IMR-90 (cell line): ENCODE measurements around the gene SPDYE4. TPM values are rescaled to one million over a fixed set of nuclear protein-coding genes. Genes with fewer than 3 reads are reported as not detected.

Experiments used
- ATAC-seq: fragments of 200-7000 bp; cut with Tn5 transposase; 2 replicates; pipeline ENCODE4 v1.9.1; 2020; ENCODE audit warnings: low read depth, mild to moderate bottlenecking, moderate library complexity
- BruUV-seq: library from RNA; stranded (reverse); fragments of 400-500 nt; replicated peaks from 2 replicates; lab custom pipeline; 2021; lab: Mats Ljungman, UMichigan
- CTCF ChIA-PET: fragments of 300-600 bp; formaldehyde crosslinking; extraction: SDS; loops from one replicate; lab custom pipeline; 2021; ENCODE audit warnings: antibody characterized with exemption; lab: Yijun Ruan, JAX
- POLR2A ChIA-PET: fragments of 300-600 bp; sonication (Branson Sonifier 250); formaldehyde crosslinking; loops from one replicate; lab custom pipeline; 2022; ENCODE audit warnings: antibody characterized with exemption; ENCODE audit not compliant: unreplicated experiment; lab: Charles Lee
- DNase-seq: peaks from one replicate; pipeline ENCODE4 v3.0.0; 2013
- H2AFZ ChIP-seq: replicated peaks from 2 replicates; pipeline ENCODE3; 2013; ENCODE audit warnings: low read length, mild to moderate bottlenecking; ENCODE audit not compliant: poor library complexity
- H2AK5ac ChIP-seq: 2 replicates; pipeline ENCODE4 v1.6.1; 2013; ENCODE audit warnings: low read depth, low read length, inconsistent platforms
- H2AK9ac ChIP-seq: replicated peaks from 2 replicates; pipeline ENCODE3; 2013; ENCODE audit warnings: mild to moderate bottlenecking, low read depth, low read length, moderate library complexity; ENCODE audit not compliant: poor library complexity
- H2BK120ac ChIP-seq: 2 replicates; pipeline ENCODE4 v1.6.1; 2013; ENCODE audit warnings: low read depth, low read length, inconsistent platforms
- H2BK15ac ChIP-seq: 3 replicates; pipeline ENCODE4 v1.6.1; 2013; ENCODE audit warnings: low read depth, low read length, inconsistent platforms
- H2BK20ac ChIP-seq: 2 replicates; pipeline ENCODE4 v1.6.1; 2013; ENCODE audit warnings: low read depth, mild to moderate bottlenecking, inconsistent platforms, low read length, moderate library complexity
- H2BK5ac ChIP-seq: 2 replicates; pipeline ENCODE4 v1.6.1; 2013; ENCODE audit warnings: mild to moderate bottlenecking, low read depth, low read length, inconsistent platforms; ENCODE audit not compliant: poor library complexity, severe bottlenecking
- H3K14ac ChIP-seq: replicated peaks from 2 replicates; pipeline ENCODE4 v1.6.1; 2013; ENCODE audit warnings: low read depth, low read length, inconsistent platforms
- H3K18ac ChIP-seq: 2 replicates; pipeline ENCODE4 v1.6.1; 2013; ENCODE audit warnings: low read depth, low read length, control low read depth
- H3K23ac ChIP-seq: 2 replicates; pipeline ENCODE4 v1.6.1; 2013; ENCODE audit warnings: low read depth, low read length, inconsistent platforms
- H3K27ac ChIP-seq: 2 replicates; pipeline ENCODE4 v1.5.1; 2013; ENCODE audit warnings: mild to moderate bottlenecking, control low read depth, low read length; ENCODE audit not compliant: insufficient read depth
- H3K27me3 ChIP-seq: 2 replicates; pipeline ENCODE4 v1.6.1; 2013; ENCODE audit warnings: low read length; ENCODE audit not compliant: control insufficient read depth, insufficient read depth
- H3K36me3 ChIP-seq: 2 replicates; pipeline ENCODE4 v1.6.1; 2013; ENCODE audit warnings: low read length, mixed read lengths; ENCODE audit not compliant: control insufficient read depth, insufficient read depth
- H3K4ac ChIP-seq: 2 replicates; pipeline ENCODE4 v1.6.1; 2013; ENCODE audit warnings: low read depth, low read length, inconsistent platforms
- H3K4me1 ChIP-seq: 2 replicates; pipeline ENCODE4 v1.6.1; 2013; ENCODE audit warnings: low read length, mixed read lengths; ENCODE audit not compliant: control insufficient read depth, insufficient read depth
- H3K4me2 ChIP-seq: 2 replicates; pipeline ENCODE4 v1.6.1; 2013; ENCODE audit warnings: low read depth, mild to moderate bottlenecking, control low read depth, low read length, moderate library complexity
- H3K4me3 ChIP-seq: 2 replicates; pipeline ENCODE4 v1.5.1; 2013; ENCODE audit warnings: low read depth, mild to moderate bottlenecking, control low read depth, low read length, moderate library complexity; ENCODE audit not compliant: insufficient read depth
- H3K56ac ChIP-seq: 2 replicates; pipeline ENCODE4 v1.6.1; 2013; ENCODE audit warnings: low read length, inconsistent platforms; ENCODE audit not compliant: insufficient read depth; ENCODE audit errors: extremely low read depth
- H3K79me1 ChIP-seq, 2 experiments: 2 replicates each; pipeline ENCODE4 v1.6.1; 2013; ENCODE audit warnings: low read length in 2 of 2, inconsistent platforms in 1 of 2, low read depth in 1 of 2
- H3K9ac ChIP-seq: 2 replicates; pipeline ENCODE4 v1.6.1; 2013; ENCODE audit warnings: low read depth, low read length, control low read depth
- H3K9me1 ChIP-seq: 2 replicates; pipeline ENCODE4 v1.6.1; 2013; ENCODE audit warnings: low read length, inconsistent platforms; ENCODE audit not compliant: insufficient read depth
- H3K9me3 ChIP-seq: 2 replicates; pipeline ENCODE4 v1.6.1; 2013; ENCODE audit warnings: low read length; ENCODE audit not compliant: control insufficient read depth, insufficient read depth
- H4K20me1 ChIP-seq: 2 replicates; pipeline ENCODE4 v1.6.1; 2013; ENCODE audit warnings: low read length, inconsistent platforms; ENCODE audit not compliant: insufficient read depth
- H4K5ac ChIP-seq: 2 replicates; pipeline ENCODE4 v1.6.1; 2013; ENCODE audit warnings: mild to moderate bottlenecking, low read depth, low read length, control low read depth
- H4K8ac ChIP-seq, 2 experiments: 2 replicates each; pipeline ENCODE4 v1.6.1; 2013; ENCODE audit warnings: low read depth in 2 of 2, low read length in 2 of 2, control low read depth in 1 of 2, inconsistent platforms in 1 of 2
- H4K91ac ChIP-seq: 2 replicates; pipeline ENCODE4 v1.6.1; 2013; ENCODE audit warnings: low read depth, low read length, inconsistent platforms; ENCODE audit not compliant: insufficient read depth
- BHLHE40 ChIP-seq: fragments of 150-350 bp; IDR thresholded peaks from 2 replicates; pipeline ENCODE4 v1.6.1; 2016; ENCODE audit warnings: mild to moderate bottlenecking, low read depth, low read length
- CEBPB ChIP-seq: IDR thresholded peaks from 2 replicates; pipeline ENCODE4 v1.6.1; 2012; ENCODE audit warnings: low read depth, low read length, improper control_type of control experiment
- CHD1 ChIP-seq: IDR thresholded peaks from 2 replicates; pipeline ENCODE4 v1.6.1; 2012; ENCODE audit warnings: low read depth, low read length, improper control_type of control experiment
- RAD21 ChIP-seq: IDR thresholded peaks from 2 replicates; pipeline ENCODE4 v1.6.1; 2012; ENCODE audit warnings: low read length, improper control_type of control experiment
- RFX5 ChIP-seq: IDR thresholded peaks from 2 replicates; pipeline ENCODE4 v1.8.0; 2012; ENCODE audit warnings: low read depth, mild to moderate bottlenecking, low read length, moderate library complexity
- SMC3 ChIP-seq: fragments of 150-350 bp; IDR thresholded peaks from 2 replicates; pipeline ENCODE4 v1.6.1; 2016; ENCODE audit warnings: low read depth, mild to moderate bottlenecking, antibody characterized with exemption, low read length, moderate library complexity
- WGBS, 2 experiments: methylation state at CpG; one replicate each; pipeline versions ENCODE4 v1.1.5 to v1.1.7; 2013; ENCODE audit warnings: missing lambda C conversion rate in 2 of 2; ENCODE audit not compliant: insufficient read length in 1 of 2; ENCODE audit errors: extremely low coverage in 2 of 2; 5-methylcytosine and 5-hydroxymethylcytosine counted together
- dilution Hi-C: fragments of 300-500 bp; cut with HindIII; formaldehyde crosslinking; loops from one replicate; pipeline ENCODE4 v1.14.3; 2018; ENCODE audit warnings: low sequenced_read_pairs; ENCODE audit not compliant: unreplicated experiment
- in situ Hi-C: fragments of 300-500 bp; cut with MboI; formaldehyde crosslinking; loops from 3 replicates; pipeline ENCODE4 v1.14.3; 2019; ENCODE audit warnings: low sequenced_read_pairs, inconsistent platforms, mixed read lengths
- intact Hi-C: fragments of 100-400 bp; cut with micrococcal nuclease; formaldehyde crosslinking; loops from 2 replicates; pipeline ENCODE4 v1.10.0; 2022
- polyA plus RNA-seq, 3 experiments: library from polyadenylated mRNA; depleted of rRNA; stranded (reverse); fragments of >200 nt; gene quantifications; 2 replicates each; pipeline ENCODE4 v1.2.3, GENCODE V29; 2012; ENCODE audit warnings: low replicate concordance in 1 of 3
- total RNA-seq: library from RNA; depleted of rRNA; stranded (reverse); fragments of >200 nt; gene quantifications from 2 replicates; pipeline ENCODE4 v1.2.3, GENCODE V29; 2012

Gene SPDYE4
- total and polyA plus RNA-seq, 2 of the 4 experiments (the other 2 are of a cell fraction), result not detected

- ATAC-seq, result no peak
- no peak overlapping the region for H2BK20ac ChIP-seq
- no CpG with 5 or more reads among the region's 2 CpGs for WGBS, 2 experiments
- H4K91ac ChIP-seq, result no peak overlapping the region
- H3K4me1 ChIP-seq, result no peaks in the 10 kb centered on the region
- no peak overlapping the region for H2BK120ac ChIP-seq
- H3K79me1 ChIP-seq, result no peaks in the 10 kb centered on the region
- no peak overlapping the region for H2AK5ac ChIP-seq
- H3K4ac ChIP-seq, result no peak overlapping the region
- H3K9ac ChIP-seq, result no peak overlapping the region
- ChIA-PET POLR2A (no interaction called here), CTCF (no interaction called here)
- H3K14ac ChIP-seq, result no peak overlapping the region
- H3K4me2 ChIP-seq, result no peak overlapping the region
- no peak overlapping the region for H3K4me3 ChIP-seq
- no peak overlapping the region for H2BK15ac ChIP-seq
- no peaks in the 10 kb centered on the region for H3K9me1 ChIP-seq
- no TSS peak for BruUV-seq
- no peaks in the 10 kb centered on the region for H4K20me1 ChIP-seq
- no peaks in the 10 kb centered on the region for H3K36me3 ChIP-seq
- H2AFZ ChIP-seq, result no peak overlapping the region
- no peak overlapping the region for H3K18ac ChIP-seq
- intact Hi-C loops, result no loop called here
- H3K23ac ChIP-seq, result no peak overlapping the region
- dilution Hi-C loops, result no loop called here
- no peak overlapping the region for H4K5ac ChIP-seq
- H3K27ac ChIP-seq, result no peak overlapping the region
- no peak overlapping the region for H2AK9ac ChIP-seq
- no peak for DNase-seq
- no peak overlapping the region for H2BK5ac ChIP-seq
- no peak overlapping the region for H3K56ac ChIP-seq
- in situ Hi-C loops, result loop anchor here (25.0 kb wide), 1 partner anchor 744 kb away; no protein-coding TSS in a partner anchor
- no peak overlapping the region for H4K8ac ChIP-seq
- no peak for TF ChIP-seq BHLHE40
- TF ChIP-seq RFX5, result no peak
- no peak for TF ChIP-seq RAD21
- no peak for TF ChIP-seq CHD1
- no peak for TF ChIP-seq SMC3
- no peak for TF ChIP-seq CEBPB
- H3K9me3 ChIP-seq, result peaks cover 5% of the 10 kb centered on the region; the same call in 1 of the 2 replicates
- H3K27me3 ChIP-seq, result peaks cover 11% of the 10 kb centered on the region; the same call in 1 of the 2 replicates
These were observed 35.3 kb upstream of the SPDYE4 start for GRCh38 chr17:8793649-8794048.
